HepG2 (cell line): ENCODE data around the gene CASP1. TPM values are rescaled to one million over a fixed set of nuclear protein-coding genes. Genes with fewer than 3 reads are reported as not detected.

ENCODE experiments used
- CREM ChIP-seq, 2 experiments: sonication (generic) in 1 of 2; formaldehyde crosslinking in 1 of 2; IDR thresholded peaks; 2 replicates each; pipeline versions ENCODE4 v1.4.0 to v1.6.1; 2016 to 2020; ENCODE audit warnings: antibody characterized with exemption in 1 of 2, mild to moderate bottlenecking in 1 of 2, missing genetic modification reagents in 1 of 2
- GATAD1 ChIP-seq: IDR thresholded peaks from 2 replicates; pipeline ENCODE4 v1.6.1; 2016; ENCODE audit warnings: missing genetic modification reagents, missing compliant biosample characterization
- PHF8 ChIP-seq: sonication (generic); formaldehyde crosslinking; IDR thresholded peaks from 2 replicates; pipeline ENCODE4 v1.5.0; 2020; ENCODE audit warnings: missing genetic modification reagents
- SRF ChIP-seq: IDR thresholded peaks from 2 replicates; pipeline ENCODE4 v1.6.1; 2011; ENCODE audit warnings: mild to moderate bottlenecking, low read depth, low read length, moderate library complexity
- TOPORS ChIP-seq: sonication (generic); formaldehyde crosslinking; IDR thresholded peaks from 2 replicates; pipeline ENCODE4 v1.8.0; 2023; ENCODE audit warnings: mild to moderate bottlenecking, missing genetic modification reagents
- ZNF33B ChIP-seq: sonication (generic); formaldehyde crosslinking; IDR thresholded peaks from 2 replicates; pipeline ENCODE4 v1.5.1; 2020; ENCODE audit warnings: mild to moderate bottlenecking, missing genetic modification reagents
- ZNF850 ChIP-seq: sonication (generic); formaldehyde crosslinking; conservative IDR thresholded peaks from 2 replicates; pipeline ENCODE4 v1.9.0; 2021; ENCODE audit warnings: mild to moderate bottlenecking, missing genetic modification reagents
- polyA plus RNA-seq, 8 experiments: library from polyadenylated mRNA; depleted of rRNA in 3 of 8; stranded (reverse) in 7 of 8; unstranded in 1 of 8; fragments of >200 nt; fragmentation: Illumina TruSeq in 4 of 8; extraction: Trizol in 4 of 8; gene quantifications; 2 replicates each; pipeline versions ENCODE4 v1.2.1 to v1.2.3, GENCODE V29; 2011 to 2016; ENCODE audit warnings: low read depth in 4 of 8, missing spikeins in 1 of 8, mixed read lengths in 1 of 8; ENCODE audit not compliant: insufficient read depth in 1 of 8
- total RNA-seq, 5 experiments: library from RNA; depleted of rRNA; stranded (reverse); fragments of >200 nt; fragmentation: Illumina TruSeq; extraction: Trizol; gene quantifications; 2 replicates each; pipeline ENCODE4 v1.2.3, GENCODE V29; 2016; ENCODE audit warnings: low read depth in 1 of 5
- TF ChIP-seq, protein P1 (sequence below): sonication (generic); formaldehyde crosslinking; IDR thresholded peaks from 2 replicates; pipeline ENCODE4 v1.4.0; 2020; ENCODE audit warnings: mild to moderate bottlenecking, missing genetic modification reagents, borderline replicate concordance
- TF ChIP-seq, protein P2 (sequence below): IDR thresholded peaks from 2 replicates; pipeline ENCODE4 v1.6.1; 2016; ENCODE audit warnings: low read depth, borderline replicate concordance
- TF ChIP-seq, protein P3 (sequence below): sonication (generic); formaldehyde crosslinking; IDR thresholded peaks from 2 replicates; pipeline ENCODE4 v1.4.0; 2020; ENCODE audit warnings: missing genetic modification reagents, mild to moderate bottlenecking, borderline replicate concordance
- TF ChIP-seq, protein P4 (sequence below): sonication (generic); formaldehyde crosslinking; IDR thresholded peaks from 2 replicates; pipeline ENCODE4 v1.8.0; 2022; ENCODE audit warnings: mild to moderate bottlenecking, missing genetic modification reagents, borderline replicate concordance

Gene CASP1
- total and polyA plus RNA-seq, 2 of the 13 experiments (the other 11 are each of a cell fraction or from before 2014, with no cell fraction given), result 0.34 to 5.2 TPM

DNA sequence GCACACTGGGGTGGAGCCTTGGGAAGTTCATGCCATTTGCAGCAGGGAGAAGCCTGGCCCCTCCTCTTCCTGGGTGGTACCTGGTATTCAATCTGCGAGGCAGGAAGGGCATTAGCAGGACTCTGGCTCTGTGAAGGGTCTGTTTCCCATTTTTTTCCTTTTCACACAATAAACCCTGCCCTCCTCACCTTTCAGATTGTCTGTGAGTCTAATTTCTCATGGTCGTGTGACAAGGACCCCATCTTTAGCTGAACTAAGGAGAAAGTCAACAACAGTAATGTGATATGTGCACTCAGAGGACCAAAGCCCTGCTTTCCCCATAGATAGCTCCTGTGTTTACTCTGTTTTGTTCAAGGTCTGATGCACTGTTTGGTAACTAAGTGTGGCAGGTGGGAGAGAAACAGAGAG, 39.9 kb downstream of the CASP1 start (continued):
- TF ChIP-seq, protein P1, sequence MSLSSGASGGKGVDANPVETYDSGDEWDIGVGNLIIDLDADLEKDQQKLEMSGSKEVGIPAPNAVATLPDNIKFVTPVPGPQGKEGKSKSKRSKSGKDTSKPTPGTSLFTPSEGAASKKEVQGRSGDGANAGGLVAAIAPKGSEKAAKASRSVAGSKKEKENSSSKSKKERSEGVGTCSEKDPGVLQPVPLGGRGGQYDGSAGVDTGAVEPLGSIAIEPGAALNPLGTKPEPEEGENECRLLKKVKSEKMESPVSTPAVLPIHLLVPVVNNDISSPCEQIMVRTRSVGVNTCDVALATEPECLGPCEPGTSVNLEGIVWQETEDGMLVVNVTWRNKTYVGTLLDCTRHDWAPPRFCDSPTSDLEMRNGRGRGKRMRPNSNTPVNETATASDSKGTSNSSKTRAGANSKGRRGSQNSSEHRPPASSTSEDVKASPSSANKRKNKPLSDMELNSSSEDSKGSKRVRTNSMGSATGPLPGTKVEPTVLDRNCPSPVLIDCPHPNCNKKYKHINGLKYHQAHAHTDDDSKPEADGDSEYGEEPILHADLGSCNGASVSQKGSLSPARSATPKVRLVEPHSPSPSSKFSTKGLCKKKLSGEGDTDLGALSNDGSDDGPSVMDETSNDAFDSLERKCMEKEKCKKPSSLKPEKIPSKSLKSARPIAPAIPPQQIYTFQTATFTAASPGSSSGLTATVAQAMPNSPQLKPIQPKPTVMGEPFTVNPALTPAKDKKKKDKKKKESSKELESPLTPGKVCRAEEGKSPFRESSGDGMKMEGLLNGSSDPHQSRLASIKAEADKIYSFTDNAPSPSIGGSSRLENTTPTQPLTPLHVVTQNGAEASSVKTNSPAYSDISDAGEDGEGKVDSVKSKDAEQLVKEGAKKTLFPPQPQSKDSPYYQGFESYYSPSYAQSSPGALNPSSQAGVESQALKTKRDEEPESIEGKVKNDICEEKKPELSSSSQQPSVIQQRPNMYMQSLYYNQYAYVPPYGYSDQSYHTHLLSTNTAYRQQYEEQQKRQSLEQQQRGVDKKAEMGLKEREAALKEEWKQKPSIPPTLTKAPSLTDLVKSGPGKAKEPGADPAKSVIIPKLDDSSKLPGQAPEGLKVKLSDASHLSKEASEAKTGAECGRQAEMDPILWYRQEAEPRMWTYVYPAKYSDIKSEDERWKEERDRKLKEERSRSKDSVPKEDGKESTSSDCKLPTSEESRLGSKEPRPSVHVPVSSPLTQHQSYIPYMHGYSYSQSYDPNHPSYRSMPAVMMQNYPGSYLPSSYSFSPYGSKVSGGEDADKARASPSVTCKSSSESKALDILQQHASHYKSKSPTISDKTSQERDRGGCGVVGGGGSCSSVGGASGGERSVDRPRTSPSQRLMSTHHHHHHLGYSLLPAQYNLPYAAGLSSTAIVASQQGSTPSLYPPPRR (CRISPR knock-in tag), result peak; percentile 69; the same call in 1 of the 2 replicates
- TF ChIP-seq, protein P2, sequence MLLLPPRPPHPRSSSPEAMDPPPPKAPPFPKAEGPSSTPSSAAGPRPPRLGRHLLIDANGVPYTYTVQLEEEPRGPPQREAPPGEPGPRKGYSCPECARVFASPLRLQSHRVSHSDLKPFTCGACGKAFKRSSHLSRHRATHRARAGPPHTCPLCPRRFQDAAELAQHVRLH (CRISPR knock-in tag), result 0 out of 2 replicates have a peak, but pooled peaks have one; percentile 47
- TF ChIP-seq PHF8 (CRISPR knock-in tag) (no peak; the same call in 1 of the 2 replicates), TOPORS (CRISPR knock-in tag) (0 out of 2 replicates have a peak, but pooled peaks have one; percentile 57), SRF (0 out of 2 replicates have a peak, but pooled peaks have one; percentile 19), GATAD1 (peak; percentile 12; the same call in 1 of the 2 replicates), CREM (IDR thresholded peaks at IDR 0.05) (peak; percentile 44; the same call in 1 of the 2 replicates), CREM (CRISPR knock-in tag; IDR thresholded peaks at IDR 0.05) (no peak), ZNF850 (CRISPR knock-in tag) (no peak), ZNF33B (no peak)
- TF ChIP-seq, protein P3, sequence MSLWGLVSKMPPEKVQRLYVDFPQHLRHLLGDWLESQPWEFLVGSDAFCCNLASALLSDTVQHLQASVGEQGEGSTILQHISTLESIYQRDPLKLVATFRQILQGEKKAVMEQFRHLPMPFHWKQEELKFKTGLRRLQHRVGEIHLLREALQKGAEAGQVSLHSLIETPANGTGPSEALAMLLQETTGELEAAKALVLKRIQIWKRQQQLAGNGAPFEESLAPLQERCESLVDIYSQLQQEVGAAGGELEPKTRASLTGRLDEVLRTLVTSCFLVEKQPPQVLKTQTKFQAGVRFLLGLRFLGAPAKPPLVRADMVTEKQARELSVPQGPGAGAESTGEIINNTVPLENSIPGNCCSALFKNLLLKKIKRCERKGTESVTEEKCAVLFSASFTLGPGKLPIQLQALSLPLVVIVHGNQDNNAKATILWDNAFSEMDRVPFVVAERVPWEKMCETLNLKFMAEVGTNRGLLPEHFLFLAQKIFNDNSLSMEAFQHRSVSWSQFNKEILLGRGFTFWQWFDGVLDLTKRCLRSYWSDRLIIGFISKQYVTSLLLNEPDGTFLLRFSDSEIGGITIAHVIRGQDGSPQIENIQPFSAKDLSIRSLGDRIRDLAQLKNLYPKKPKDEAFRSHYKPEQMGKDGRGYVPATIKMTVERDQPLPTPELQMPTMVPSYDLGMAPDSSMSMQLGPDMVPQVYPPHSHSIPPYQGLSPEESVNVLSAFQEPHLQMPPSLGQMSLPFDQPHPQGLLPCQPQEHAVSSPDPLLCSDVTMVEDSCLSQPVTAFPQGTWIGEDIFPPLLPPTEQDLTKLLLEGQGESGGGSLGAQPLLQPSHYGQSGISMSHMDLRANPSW (CRISPR knock-in tag), result no peak
- TF ChIP-seq, protein P4, sequence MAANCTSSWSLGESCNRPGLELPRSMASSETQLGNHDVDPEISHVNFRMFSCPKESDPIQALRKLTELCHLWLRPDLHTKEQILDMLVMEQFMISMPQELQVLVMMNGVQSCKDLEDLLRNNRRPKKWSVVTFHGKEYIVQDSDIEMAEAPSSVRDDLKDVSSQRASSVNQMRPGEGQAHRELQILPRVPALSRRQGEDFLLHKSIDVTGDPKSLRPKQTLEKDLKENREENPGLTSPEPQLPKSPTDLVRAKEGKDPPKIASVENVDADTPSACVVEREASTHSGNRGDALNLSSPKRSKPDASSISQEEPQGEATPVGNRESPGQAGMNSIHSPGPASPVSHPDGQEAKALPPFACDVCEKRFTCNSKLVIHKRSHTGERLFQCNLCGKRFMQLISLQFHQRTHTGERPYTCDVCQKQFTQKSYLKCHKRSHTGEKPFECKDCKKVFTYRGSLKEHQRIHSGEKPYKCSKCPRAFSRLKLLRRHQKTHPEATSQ, result 0 out of 2 replicates have a peak, but pooled peaks have one; percentile 37
